Naive thymus-derived CD4-positive, alpha-beta T cell (primary cell): ENCODE results near the gene PCDH1. TPM values are rescaled to one million over a fixed set of nuclear protein-coding genes. Genes with fewer than 3 reads are reported as not detected.

Source experiments
- ATAC-seq: fragments of 150-1000 bp; cut with Tn5 transposase; 2 replicates; pipeline ENCODE4 v1.10.0; 2021; ENCODE audit warnings: mild to moderate bottlenecking, moderate library complexity
- CTCF ChIA-PET: fragments of 350-600 bp; sonication (Branson Sonifier 250); formaldehyde crosslinking; loops from one replicate; lab custom pipeline; 2021; ENCODE audit warnings: antibody characterized with exemption; lab: Charles Lee
- POLR2A ChIA-PET: fragments of 350-600 bp; sonication (Branson Sonifier 250); formaldehyde crosslinking; loops from one replicate; lab custom pipeline; 2021; ENCODE audit warnings: antibody characterized with exemption, inconsistent platforms; lab: Charles Lee
- DNase-seq, 9 donors: peaks; one replicate each; pipeline versions ENCODE4 v3.0.0 to v3.0.0-alpha.2; 2020 to 2022; ENCODE audit warnings: mixed read lengths in 1 of 9
- H3K27ac ChIP-seq: one replicate; pipeline ENCODE4 v1.7.0; 2013; ENCODE audit warnings: mild to moderate bottlenecking, low read depth, low read length, moderate library complexity
- H3K27me3 ChIP-seq, 2 donors: one replicate each; pipeline ENCODE4 v1.7.0; 2013; ENCODE audit warnings: low read length in 2 of 2, mild to moderate bottlenecking in 2 of 2, moderate library complexity in 2 of 2; ENCODE audit not compliant: control insufficient read depth in 2 of 2, insufficient read depth in 2 of 2
- H3K36me3 ChIP-seq, 3 experiments: 1 replicate in 2 of 3; 2 replicates in 1 of 3; pipeline ENCODE4 v1.7.0; 2013; ENCODE audit warnings: low read length in 3 of 3, mild to moderate bottlenecking in 3 of 3, moderate library complexity in 1 of 3; ENCODE audit not compliant: insufficient read depth in 3 of 3, control insufficient read depth in 2 of 3
- H3K4me1 ChIP-seq, 2 donors: one replicate each; pipeline ENCODE4 v1.7.0; 2013; ENCODE audit warnings: low read length in 2 of 2, mild to moderate bottlenecking in 2 of 2, moderate library complexity in 1 of 2; ENCODE audit not compliant: control insufficient read depth in 2 of 2, insufficient read depth in 2 of 2
- H3K4me3 ChIP-seq: 2 replicates; pipeline ENCODE4 v1.7.0; 2013; ENCODE audit warnings: mild to moderate bottlenecking, low read length
- H3K9me3 ChIP-seq, 3 experiments: 1 replicate in 2 of 3; 2 replicates in 1 of 3; pipeline ENCODE4 v1.7.0; 2013; ENCODE audit warnings: low read length in 3 of 3; ENCODE audit not compliant: control insufficient read depth in 2 of 3
- H3K27ac Mint-ChIP-seq, 9 donors: one replicate each; pipeline ENCODE4 v1.8.0; 2020 to 2022; ENCODE audit warnings: mixed read lengths in 9 of 9, mild to moderate bottlenecking in 8 of 9, moderate library complexity in 5 of 9, inconsistent platforms in 2 of 9
- H3K27me3 Mint-ChIP-seq, 5 donors: one replicate each; pipeline ENCODE4 v1.8.0; 2021 to 2022; ENCODE audit warnings: mixed read lengths in 5 of 5, mild to moderate bottlenecking in 1 of 5
- H3K36me3 Mint-ChIP-seq, 5 donors: one replicate each; pipeline ENCODE4 v1.8.0; 2020 to 2022; ENCODE audit warnings: mixed read lengths in 5 of 5, mild to moderate bottlenecking in 3 of 5, inconsistent platforms in 1 of 5
- H3K4me1 Mint-ChIP-seq, 7 donors: one replicate each; pipeline ENCODE4 v1.8.0; 2020 to 2022; ENCODE audit warnings: mixed read lengths in 7 of 7, mild to moderate bottlenecking in 3 of 7, inconsistent platforms in 1 of 7
- H3K4me3 Mint-ChIP-seq, 10 donors: one replicate each; pipeline ENCODE4 v1.8.0; 2020 to 2022; ENCODE audit warnings: mild to moderate bottlenecking in 10 of 10, mixed read lengths in 10 of 10, moderate library complexity in 6 of 10, inconsistent platforms in 2 of 10
- H3K9me3 Mint-ChIP-seq, 11 donors: one replicate each; pipeline ENCODE4 v1.8.0; 2020 to 2022; ENCODE audit warnings: mixed read lengths in 11 of 11, mild to moderate bottlenecking in 4 of 11, inconsistent platforms in 1 of 11, moderate library complexity in 1 of 11
- intact Hi-C, 2 donors: fragments of 100-400 bp; cut with micrococcal nuclease; formaldehyde crosslinking; loops; one replicate each; pipeline ENCODE4 v1.15.1; 2023
- polyA plus RNA-seq, 2 donors: library from polyadenylated mRNA; unstranded; fragments of 300-500 nt; fragmentation: Illumina TruSeq; gene quantifications; one replicate each; pipeline ENCODE4 v1.2.3, GENCODE V29; 2021
- total RNA-seq, 6 experiments: library from RNA in 5 of 6; stranded (reverse) in 5 of 6; gene quantifications; 1 replicate in 5 of 6; 2 replicates in 1 of 6; pipeline ENCODE4 v1.2.3 and lab custom pipeline; 2021 to 2026

PCDH1 gene
- total and polyA plus RNA-seq, 7 experiments from 2014 or later: 0.05 to 3.2 (median 0.53) TPM; not detected in 4

GRCh38 chr5:141874262-141874964 is 3.8 kb downstream of the PCDH1 start:
- peaks cover 24 to 26% of the 10 kb centered on the region in 2 donors for H3K4me1 ChIP-seq
- no peaks in the 10 kb centered on the region for H3K9me3 ChIP-seq
- peaks cover 59 to 80% (median 67%) of the 10 kb centered on the region in 5 donors for H3K27me3 Mint-ChIP-seq
- no peak overlapping the region for H3K27ac ChIP-seq
- CTCF ChIA-PET: no interaction called here
- POLR2A ChIA-PET: no interaction called here
- ATAC-seq (no peak), DNase-seq (no peak)
- intact Hi-C loops: loop anchor here in 1 of 2 donors (10.0 kb wide), 1 partner anchor 460 kb away; the partner anchor contains the start of genes PCDHGA10 and PCDHGB7
- no peak overlapping the region for H3K4me3 Mint-ChIP-seq
- peaks cover 8 to 14% of the 10 kb centered on the region in 2 donors for H3K27me3 ChIP-seq
- H3K4me1 Mint-ChIP-seq: peaks cover 17 to 30% (median 21%) of the 10 kb centered on the region in 7 donors
- no peak overlapping the region for H3K4me3 ChIP-seq
- H3K36me3 Mint-ChIP-seq: peaks cover 0 to 5% (median 0%) of the 10 kb centered on the region in 5 donors
- no peak overlapping the region for H3K27ac Mint-ChIP-seq
- no peaks in the 10 kb centered on the region for H3K36me3 ChIP-seq
- peaks cover 0 to 2% (median 0%) of the 10 kb centered on the region in 11 donors for H3K9me3 Mint-ChIP-seq

- DNase-seq (no peak), ATAC-seq (no peak)
- no peaks in the 10 kb centered on the region for H3K36me3 ChIP-seq
- intact Hi-C loops: loop anchor here in 1 of 2 donors (10.0 kb wide), 1 partner anchor 459 kb away; the partner anchor contains the start of genes PCDHGA10 and PCDHGB7
- H3K27ac ChIP-seq: no peak overlapping the region
- H3K9me3 ChIP-seq: no peaks in the 10 kb centered on the region
- Mint-ChIP-seq H3K27ac (no peak overlapping the region), H3K27me3 (peaks cover 54 to 75% (median 62%) of the 10 kb centered on the region in 5 donors), H3K4me3 (no peak overlapping the region), H3K4me1 (peaks cover 12 to 25% (median 16%) of the 10 kb centered on the region in 7 donors), H3K36me3 (peaks cover 0 to 5% (median 0%) of the 10 kb centered on the region in 5 donors), H3K9me3 (peaks cover 0 to 2% (median 0%) of the 10 kb centered on the region in 11 donors)
- peaks cover 20 to 22% of the 10 kb centered on the region in 2 donors for H3K4me1 ChIP-seq
- no peak overlapping the region for H3K4me3 ChIP-seq
- H3K27me3 ChIP-seq: peaks cover 8 to 14% of the 10 kb centered on the region in 2 donors
- POLR2A ChIA-PET: no interaction called here
- CTCF ChIA-PET: no interaction called here
Observed at GRCh38 chr5:141873933-141874261, 4.3 kb downstream of the PCDH1 start.

- intact Hi-C loops: loop anchor here in 1 of 2 donors (10.0 kb wide), 1 partner anchor 458 kb away; the partner anchor contains the start of genes PCDHGA10 and PCDHGB7
- DNase-seq: no peak
Observed at GRCh38 chr5:141872496-141873356, 5.5 kb downstream of the PCDH1 start.

GRCh38 chr5:141871870-141872269 is 6.3 kb downstream of the PCDH1 start:
- ATAC-seq (no peak), DNase-seq (no peak)
- no peak overlapping the region for H3K4me3 ChIP-seq
- Mint-ChIP-seq H3K9me3 (peaks cover 0 to 2% (median 0%) of the 10 kb centered on the region in 11 donors), H3K27me3 (peaks cover 42 to 63% (median 49%) of the 10 kb centered on the region in 5 donors), H3K4me3 (no peak overlapping the region), H3K4me1 (peaks cover 3 to 11% (median 4%) of the 10 kb centered on the region in 7 donors), H3K27ac (no peak overlapping the region), H3K36me3 (peaks cover 0 to 5% (median 0%) of the 10 kb centered on the region in 5 donors)
- H3K9me3 ChIP-seq: no peaks in the 10 kb centered on the region
- no peak overlapping the region for H3K27ac ChIP-seq
- ChIA-PET POLR2A (no interaction called here), CTCF (no interaction called here)
- H3K4me1 ChIP-seq: peaks cover 6% of the 10 kb centered on the region in 2 donors
- H3K36me3 ChIP-seq: no peaks in the 10 kb centered on the region
- H3K27me3 ChIP-seq: peaks cover 3 to 5% of the 10 kb centered on the region in 2 donors
- intact Hi-C loops: loop anchor here in 1 of 2 donors (10.0 kb wide), 1 partner anchor 457 kb away; the partner anchor contains the start of genes PCDHGA10 and PCDHGB7

More at GRCh38 chr5:141872496-141873356, 5.5 kb downstream of the PCDH1 start:
- H3K9me3 Mint-ChIP-seq: peaks cover 0 to 2% (median 0%) of the 10 kb centered on the region in 11 donors
- Histone ChIP-seq H3K9me3 (no peaks in the 10 kb centered on the region), H3K4me1 (peaks cover 14 to 15% of the 10 kb centered on the region in 2 donors), H3K4me3 (no peak overlapping the region), H3K36me3 (no peaks in the 10 kb centered on the region), H3K27ac (no peak overlapping the region), H3K27me3 (peaks cover 8 to 14% of the 10 kb centered on the region in 2 donors)
- POLR2A ChIA-PET: no interaction called here
- peaks cover 0 to 5% (median 0%) of the 10 kb centered on the region in 5 donors for H3K36me3 Mint-ChIP-seq
- peaks cover 10 to 19% (median 13%) of the 10 kb centered on the region in 7 donors for H3K4me1 Mint-ChIP-seq
- H3K4me3 Mint-ChIP-seq: no peak overlapping the region
- no peak for ATAC-seq
- no peak overlapping the region for H3K27ac Mint-ChIP-seq
- peaks cover 49 to 68% (median 56%) of the 10 kb centered on the region in 5 donors for H3K27me3 Mint-ChIP-seq
- CTCF ChIA-PET: no interaction called here

- Histone ChIP-seq H3K4me1 (no peaks in the 10 kb centered on the region), H3K27ac (no peak overlapping the region), H3K27me3 (no peaks in the 10 kb centered on the region), H3K36me3 (no peaks in the 10 kb centered on the region), H3K9me3 (no peaks in the 10 kb centered on the region), H3K4me3 (no peak overlapping the region)
- no peak for ATAC-seq
- H3K4me1 Mint-ChIP-seq: peaks cover 0 to 10% (median 3%) of the 10 kb centered on the region in 7 donors
- H3K9me3 Mint-ChIP-seq: peaks cover 0 to 2% (median 0%) of the 10 kb centered on the region in 11 donors
- CTCF ChIA-PET: no interaction called here
- DNase-seq: no peak
- peaks cover 0 to 5% (median 0%) of the 10 kb centered on the region in 5 donors for H3K36me3 Mint-ChIP-seq
- POLR2A ChIA-PET: no interaction called here
- peaks cover 41 to 59% (median 48%) of the 10 kb centered on the region in 5 donors for H3K27me3 Mint-ChIP-seq
- H3K27ac Mint-ChIP-seq: peak overlapping the region in 1 of 9 donors; percentile 33
- peak overlapping the region in 1 of 10 donors; percentile 38 for H3K4me3 Mint-ChIP-seq
- intact Hi-C loops: loop anchor here in 1 of 2 donors (10.0 kb wide), 1 partner anchor 456 kb away; the partner anchor contains the start of genes PCDHGA10 and PCDHGB7
Observed at GRCh38 chr5:141870871-141871270, 7.3 kb downstream of the PCDH1 start.

- peaks cover 0 to 2% (median 0%) of the 10 kb centered on the region in 11 donors for H3K9me3 Mint-ChIP-seq
- peaks cover 35 to 53% (median 41%) of the 10 kb centered on the region in 5 donors for H3K27me3 Mint-ChIP-seq
- no peaks in the 10 kb centered on the region for H3K4me1 ChIP-seq
- no peaks in the 10 kb centered on the region for H3K36me3 ChIP-seq
- DNase-seq: no peak
- H3K27ac Mint-ChIP-seq: no peak overlapping the region
- H3K4me1 Mint-ChIP-seq: peaks cover 0 to 4% (median 0%) of the 10 kb centered on the region in 7 donors
- POLR2A ChIA-PET: no interaction called here
- no peaks in the 10 kb centered on the region for H3K9me3 ChIP-seq
- no peak overlapping the region for H3K4me3 ChIP-seq
- intact Hi-C loops: loop anchor here in 1 of 2 donors (10.0 kb wide), 1 partner anchor 455 kb away; the partner anchor contains the start of genes PCDHGA10 and PCDHGB7
- H3K27me3 ChIP-seq: no peaks in the 10 kb centered on the region
- peaks cover 0 to 5% (median 0%) of the 10 kb centered on the region in 5 donors for H3K36me3 Mint-ChIP-seq
- H3K27ac ChIP-seq: no peak overlapping the region
- ATAC-seq: no peak
- CTCF ChIA-PET: no interaction called here
- no peak overlapping the region for H3K4me3 Mint-ChIP-seq
Observed at GRCh38 chr5:141870228-141870627, 8.0 kb downstream of the PCDH1 start.
